HG03095 (cell line): ENCODE data around the gene PHF2.

Source experiments
- ATAC-seq: cut with Tn5 transposase; IDR thresholded peaks from one replicate; pipeline ENCODE4 v1.9.1; 2021; ENCODE audit warnings: moderate library complexity; ENCODE audit not compliant: unreplicated experiment

PHF2 gene

GRCh38 chr9:93598647-93599241 lies 22.4 kb downstream of the PHF2 start:
- ATAC-seq: no peak

- no peak for ATAC-seq
Observed at GRCh38 chr9:93599571-93600403, 23.4 kb downstream of the PHF2 start.

- ATAC-seq: no peak
Observed at GRCh38 chr9:93600504-93600903, 24.1 kb downstream of the PHF2 start.

- no peak for ATAC-seq
Observed at GRCh38 chr9:93601063-93601462, 24.7 kb downstream of the PHF2 start.

- ATAC-seq: no peak
Observed at GRCh38 chr9:93601666-93602065, 25.3 kb downstream of the PHF2 start.

- ATAC-seq: no peak
Observed at GRCh38 chr9:93603011-93603410, 26.6 kb downstream of the PHF2 start.

GRCh38 chr9:93603906-93604326 lies 27.5 kb downstream of the PHF2 start:
- no peak for ATAC-seq

- ATAC-seq: no peak
Observed at GRCh38 chr9:93606187-93606586, 29.8 kb downstream of the PHF2 start.

- ATAC-seq: no peak
Observed at GRCh38 chr9:93610206-93610605, 33.8 kb downstream of the PHF2 start.

GRCh38 chr9:93612052-93612795 lies 35.8 kb downstream of the PHF2 start:
- ATAC-seq: no peak

- ATAC-seq: no peak
Observed at GRCh38 chr9:93612796-93613154, 36.4 kb downstream of the PHF2 start.

- ATAC-seq: no peak
Observed at GRCh38 chr9:93613174-93613573, 36.8 kb downstream of the PHF2 start.

- no peak for ATAC-seq
Observed at GRCh38 chr9:93613791-93614190, 37.4 kb downstream of the PHF2 start.

GRCh38 chr9:93614830-93615468 lies 38.6 kb downstream of the PHF2 start:
- ATAC-seq: no peak

- no peak for ATAC-seq
Observed at GRCh38 chr9:93616044-93616443, 39.7 kb downstream of the PHF2 start.

- ATAC-seq: no peak
Observed at GRCh38 chr9:93617273-93617672, 40.9 kb downstream of the PHF2 start.

GRCh38 chr9:93619272-93619775 lies 42.9 kb downstream of the PHF2 start:
- ATAC-seq: no peak

GRCh38 chr9:93620041-93620506 lies 43.7 kb downstream of the PHF2 start:
- ATAC-seq: no peak

GRCh38 chr9:93620881-93621820 lies 44.8 kb downstream of the PHF2 start:
- ATAC-seq: no peak

- ATAC-seq: no peak
Observed at GRCh38 chr9:93621922-93622321, 45.5 kb downstream of the PHF2 start.
